ENCODE data around the gene ZDHHC14. TPM values are rescaled to one million over a fixed set of nuclear protein-coding genes. Genes with fewer than 3 reads are reported as not detected.

Gene ZDHHC14
- total RNA-seq, 1 experiment from 2014 or later = 17.3 TPM

GRCh38 chr6:157675831-157676230 is 294.8 kb downstream of the ZDHHC14 start:
- H3K9me3 Mint-ChIP-seq (ENCODE audit: low read depth, unreplicated experiment) = no peaks in the 10 kb centered on the region
- no peak overlapping the region for H3K27ac Mint-ChIP-seq (ENCODE audit: unreplicated experiment)
- H3K27me3 Mint-ChIP-seq (ENCODE audit: unreplicated experiment) = no peaks in the 10 kb centered on the region
- no peak for DNase-seq
- H3K4me3 Mint-ChIP-seq (ENCODE audit: low read depth, unreplicated experiment) = no peak overlapping the region
- no peaks in the 10 kb centered on the region for H3K36me3 Mint-ChIP-seq (ENCODE audit: insufficient read depth, unreplicated experiment)
- intact Hi-C loops (cut with micrococcal nuclease; ENCODE audit: unreplicated experiment) = no loop called here
- no TSS peak for BruUV-seq (replicated peaks)
- CTCF ChIA-PET = no interaction called here
- no peaks in the 10 kb centered on the region for H3K4me1 Mint-ChIP-seq (ENCODE audit: low read depth, unreplicated experiment)
- TF ChIP-seq CTCF (IDR thresholded peaks at IDR 0.05; ENCODE audit: unreplicated experiment) = no peak

- Mint-ChIP-seq H3K4me3 (ENCODE audit: low read depth, unreplicated experiment) (no peak overlapping the region), H3K9me3 (ENCODE audit: low read depth, unreplicated experiment) (no peaks in the 10 kb centered on the region), H3K27me3 (ENCODE audit: unreplicated experiment) (no peaks in the 10 kb centered on the region), H3K36me3 (ENCODE audit: insufficient read depth, unreplicated experiment) (no peaks in the 10 kb centered on the region), H3K27ac (ENCODE audit: unreplicated experiment) (no peak overlapping the region), H3K4me1 (ENCODE audit: low read depth, unreplicated experiment) (no peaks in the 10 kb centered on the region)
- CTCF ChIA-PET = no interaction called here
- TF ChIP-seq CTCF (IDR thresholded peaks at IDR 0.05; ENCODE audit: unreplicated experiment) = no peak
- intact Hi-C loops (cut with micrococcal nuclease; ENCODE audit: unreplicated experiment) = no loop called here
- DNase-seq = no peak
- no TSS peak for BruUV-seq (replicated peaks)
Measured at GRCh38 chr6:157676241-157676640, 295.3 kb downstream of the ZDHHC14 start.

GRCh38 chr6:157677235-157677634 is 296.2 kb downstream of the ZDHHC14 start:
- intact Hi-C loops (cut with micrococcal nuclease; ENCODE audit: unreplicated experiment) = no loop called here
- Mint-ChIP-seq H3K27me3 (ENCODE audit: unreplicated experiment) (no peaks in the 10 kb centered on the region), H3K27ac (ENCODE audit: unreplicated experiment) (no peak overlapping the region), H3K9me3 (ENCODE audit: low read depth, unreplicated experiment) (no peaks in the 10 kb centered on the region), H3K36me3 (ENCODE audit: insufficient read depth, unreplicated experiment) (no peaks in the 10 kb centered on the region), H3K4me1 (ENCODE audit: low read depth, unreplicated experiment) (no peaks in the 10 kb centered on the region), H3K4me3 (ENCODE audit: low read depth, unreplicated experiment) (no peak overlapping the region)
- CTCF ChIA-PET = interaction anchor here (0.7 kb wide), 1 partner anchor 19 kb away, joined by 5 read pairs; no protein-coding TSS in a partner anchor
- BruUV-seq (replicated peaks) = no TSS peak
- TF ChIP-seq CTCF (IDR thresholded peaks at IDR 0.05; ENCODE audit: unreplicated experiment) = no peak
- no peak for DNase-seq

- no peaks in the 10 kb centered on the region for H3K9me3 Mint-ChIP-seq (ENCODE audit: low read depth, unreplicated experiment)
Measured at GRCh38 chr6:157679605-157680580, 298.9 kb downstream of the ZDHHC14 start.

More at GRCh38 chr6:157679605-157680580, 298.9 kb downstream of the ZDHHC14 start:
- CTCF ChIA-PET = no interaction called here
- no peak for TF ChIP-seq CTCF (IDR thresholded peaks at IDR 0.05; ENCODE audit: unreplicated experiment)
- no TSS peak for BruUV-seq (replicated peaks)
- Mint-ChIP-seq H3K27ac (ENCODE audit: unreplicated experiment) (no peak overlapping the region), H3K36me3 (ENCODE audit: insufficient read depth, unreplicated experiment) (no peaks in the 10 kb centered on the region), H3K27me3 (ENCODE audit: unreplicated experiment) (no peaks in the 10 kb centered on the region), H3K4me1 (ENCODE audit: low read depth, unreplicated experiment) (peaks cover 6% of the 10 kb centered on the region), H3K4me3 (ENCODE audit: low read depth, unreplicated experiment) (no peak overlapping the region)
- intact Hi-C loops (cut with micrococcal nuclease; ENCODE audit: unreplicated experiment) = no loop called here
- no peak for DNase-seq

Data from Calu3 (cell line).